GM10248 (cell line): Measurements from ENCODE around the gene PHLDA1.

ENCODE experiments used
- CTCF ChIA-PET: fragments of 300-600 bp; sonication (Branson Sonifier 250); formaldehyde crosslinking; extraction: SDS; loops from one replicate; lab custom pipeline; 2021; ENCODE audit warnings: antibody characterized with exemption; lab: Yijun Ruan, JAX
- POLR2A ChIA-PET: fragments of 350-650 bp; sonication (Branson Sonifier 250); formaldehyde crosslinking; extraction: SDS; loops from one replicate; lab custom pipeline; 2020; ENCODE audit warnings: antibody characterized with exemption; lab: Yijun Ruan, JAX
- DNase-seq: peaks from one replicate; pipeline ENCODE4 v3.0.0; 2012; ENCODE audit errors: extremely low spot score
- TF ChIP-seq, protein P1 (sequence below): IDR thresholded peaks from 2 replicates; pipeline ENCODE4 v1.5.1; 2012; ENCODE audit warnings: mild to moderate bottlenecking, low read depth; ENCODE audit errors: extremely low read depth, missing control alignments, control extremely low read depth

Gene PHLDA1

DNA sequence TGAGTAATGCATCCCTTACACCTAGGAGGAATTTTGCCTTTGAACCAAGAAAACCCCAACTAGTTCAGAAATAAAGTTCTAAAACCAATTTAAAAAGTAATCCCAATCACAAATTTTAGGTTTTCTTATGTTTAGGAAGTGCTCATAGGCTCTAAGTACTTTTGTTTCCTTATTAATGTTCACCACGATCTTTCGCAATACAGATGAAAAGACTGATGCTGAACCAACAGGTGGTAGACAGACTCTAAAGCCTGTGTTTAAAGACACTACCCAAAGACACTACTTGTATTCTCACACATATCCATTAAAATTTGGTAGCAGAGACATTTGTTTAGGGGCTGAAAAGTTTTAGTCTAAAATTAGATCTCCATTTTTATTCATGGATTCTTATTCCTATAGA, 10.6 kb upstream of the PHLDA1 start:
- ChIA-PET POLR2A (no interaction called here), CTCF (interaction anchor here (2.7 kb wide), 1 partner anchor 514 kb away, joined by 7 read pairs; no protein-coding TSS in a partner anchor)
- TF ChIP-seq, protein P1, sequence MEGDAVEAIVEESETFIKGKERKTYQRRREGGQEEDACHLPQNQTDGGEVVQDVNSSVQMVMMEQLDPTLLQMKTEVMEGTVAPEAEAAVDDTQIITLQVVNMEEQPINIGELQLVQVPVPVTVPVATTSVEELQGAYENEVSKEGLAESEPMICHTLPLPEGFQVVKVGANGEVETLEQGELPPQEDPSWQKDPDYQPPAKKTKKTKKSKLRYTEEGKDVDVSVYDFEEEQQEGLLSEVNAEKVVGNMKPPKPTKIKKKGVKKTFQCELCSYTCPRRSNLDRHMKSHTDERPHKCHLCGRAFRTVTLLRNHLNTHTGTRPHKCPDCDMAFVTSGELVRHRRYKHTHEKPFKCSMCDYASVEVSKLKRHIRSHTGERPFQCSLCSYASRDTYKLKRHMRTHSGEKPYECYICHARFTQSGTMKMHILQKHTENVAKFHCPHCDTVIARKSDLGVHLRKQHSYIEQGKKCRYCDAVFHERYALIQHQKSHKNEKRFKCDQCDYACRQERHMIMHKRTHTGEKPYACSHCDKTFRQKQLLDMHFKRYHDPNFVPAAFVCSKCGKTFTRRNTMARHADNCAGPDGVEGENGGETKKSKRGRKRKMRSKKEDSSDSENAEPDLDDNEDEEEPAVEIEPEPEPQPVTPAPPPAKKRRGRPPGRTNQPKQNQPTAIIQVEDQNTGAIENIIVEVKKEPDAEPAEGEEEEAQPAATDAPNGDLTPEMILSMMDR, result no peak
- DNase-seq, result no peak

DNA sequence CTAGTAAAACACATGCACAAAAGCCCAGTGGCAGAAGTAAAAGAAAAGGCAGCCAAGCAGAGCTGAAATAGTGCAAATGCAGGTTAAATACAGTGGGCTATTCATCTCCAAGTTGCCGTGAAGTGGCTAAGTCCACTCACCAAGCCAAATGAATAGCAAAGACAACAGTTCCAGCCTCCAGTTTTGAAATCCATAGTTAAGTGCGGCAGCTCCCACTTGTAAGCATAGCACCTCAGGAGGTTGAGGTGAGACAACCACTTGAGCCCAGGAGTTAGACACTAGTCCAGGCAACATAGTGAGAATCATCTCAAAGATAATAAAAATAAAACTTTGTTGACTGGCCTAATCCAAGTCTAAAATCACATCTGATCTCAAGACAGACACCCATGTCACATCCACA, 9.8 kb upstream of the PHLDA1 start:
- CTCF ChIA-PET, result interaction anchor here (1.2 to 2.2 kb wide), 6 partner anchors 9 to 555 kb away, joined by 3 to 9 read pairs (median 4); no protein-coding TSS in a partner anchor
- POLR2A ChIA-PET, result interaction anchor here (2.2 kb wide), 1 partner anchor 10 kb away, joined by 7 read pairs; the partner anchor contains the start of gene PHLDA1
- TF ChIP-seq, protein P1, result no peak
- DNase-seq, result no peak

DNA sequence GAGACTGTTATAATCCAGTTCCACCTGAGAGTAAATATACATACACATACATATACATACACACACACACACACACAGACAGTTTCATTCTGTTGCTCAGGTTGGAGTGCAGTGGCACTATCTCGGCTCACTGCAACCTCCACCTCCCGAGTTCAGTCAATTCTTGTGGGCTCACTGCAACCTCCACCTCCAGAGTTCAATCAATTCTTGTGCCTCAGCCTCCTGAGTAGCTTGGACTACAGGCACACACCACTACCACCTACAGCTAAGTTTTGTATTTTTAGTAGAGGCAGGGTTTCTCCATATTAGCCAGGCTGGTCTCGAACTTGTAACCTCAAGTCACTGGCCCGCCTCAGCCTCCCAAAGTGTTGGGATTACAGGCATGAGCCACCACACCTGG, 8.9 kb upstream of the PHLDA1 start:
- TF ChIP-seq, protein P1, result no peak
- POLR2A ChIA-PET, result interaction anchor here (2.2 kb wide), 1 partner anchor 9 kb away, joined by 7 read pairs; the partner anchor contains the start of gene PHLDA1
- no peak for DNase-seq
- CTCF ChIA-PET, result interaction anchor here (0.6 to 2.5 kb wide), 11 partner anchors 10 to 649 kb away, joined by 3 to 18 read pairs (median 3); partner anchors contain the start of gene GLIPR1L2

DNA sequence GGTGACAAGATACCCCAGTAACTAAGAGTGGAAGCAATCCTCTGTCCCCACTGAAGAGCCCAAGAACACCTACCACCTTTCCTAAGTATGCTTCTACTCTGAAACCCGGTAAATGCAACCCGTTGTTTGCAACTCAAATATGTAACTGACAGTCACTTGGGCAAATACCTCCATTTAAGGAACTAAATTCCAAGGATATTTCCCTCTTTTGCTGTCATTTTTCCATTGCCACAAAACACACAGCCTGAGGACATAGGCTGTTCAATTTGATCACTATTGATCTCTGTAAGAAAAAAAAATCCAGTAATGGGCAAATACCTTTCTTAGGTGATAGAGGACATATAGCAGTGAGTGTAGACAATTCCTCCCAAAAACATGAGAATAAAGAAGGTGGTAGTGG, 6.6 kb upstream of the PHLDA1 start:
- POLR2A ChIA-PET, result no interaction called here

DNA sequence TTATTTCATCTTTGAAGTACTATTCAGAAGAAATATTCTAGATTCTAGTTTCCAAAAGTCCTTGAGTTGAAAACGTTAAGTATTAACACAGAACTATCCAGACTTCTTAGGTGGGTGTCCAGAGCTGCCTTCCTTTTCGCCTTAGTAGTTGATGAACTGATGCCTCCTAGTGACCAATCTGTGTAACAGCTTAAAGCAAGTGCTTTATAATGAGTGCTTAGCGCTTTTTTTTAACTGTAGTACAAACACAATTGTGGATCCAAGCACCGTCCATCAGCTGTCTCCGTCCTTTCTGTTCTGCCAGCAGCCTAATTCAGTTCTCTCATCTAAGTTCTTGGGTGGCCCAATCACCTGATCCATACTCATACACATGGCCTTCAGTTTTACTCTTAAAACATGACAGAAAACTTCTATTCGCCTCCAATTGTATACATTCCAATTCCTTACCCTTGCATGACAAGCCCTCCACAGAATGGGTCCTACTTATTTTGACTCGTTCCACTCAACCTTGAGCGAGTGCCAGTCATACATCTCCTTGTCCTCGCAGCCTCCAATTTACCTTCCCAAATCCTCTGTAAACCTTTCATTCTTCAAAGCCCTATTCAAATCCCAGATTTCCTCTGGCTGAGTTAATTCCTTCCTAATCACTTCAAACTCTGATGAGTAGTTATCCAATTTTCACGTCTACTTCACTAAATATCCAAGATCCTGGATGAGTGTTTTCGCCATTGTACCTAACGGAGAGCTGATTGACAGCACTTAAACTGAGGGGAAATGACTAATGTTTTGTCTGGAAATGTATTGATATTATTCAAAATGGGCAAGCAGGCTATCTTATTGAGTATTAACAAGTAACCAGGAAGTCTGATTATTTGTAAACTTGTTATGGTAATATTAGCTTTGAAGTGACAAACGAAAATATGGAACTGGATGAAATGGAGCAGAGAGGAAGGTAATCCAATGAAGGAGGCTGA, 5.8 kb upstream of the PHLDA1 start:
- ChIA-PET CTCF (interaction anchor here (0.8 to 3.0 kb wide), 23 partner anchors 8 to 703 kb away, joined by 3 to 45 read pairs (median 5); partner anchors contain the start of genes GLIPR1 and GLIPR1L1), POLR2A (interaction anchor here (0.9 to 1.2 kb wide), 2 partner anchors 43 to 482 kb away, joined by 3 to 5 read pairs; no protein-coding TSS in a partner anchor)
- TF ChIP-seq, protein P1, result peak; percentile 81
- DNase-seq, result peak; percentile 47

More for the DNA sequence above, 6.6 kb upstream of the PHLDA1 start:
- DNase-seq, result no peak
- TF ChIP-seq, protein P1, result no peak
- CTCF ChIA-PET, result interaction anchor here (1.1 to 3.0 kb wide), 13 partner anchors 9 to 554 kb away, joined by 3 to 45 read pairs (median 7); no protein-coding TSS in a partner anchor

DNA sequence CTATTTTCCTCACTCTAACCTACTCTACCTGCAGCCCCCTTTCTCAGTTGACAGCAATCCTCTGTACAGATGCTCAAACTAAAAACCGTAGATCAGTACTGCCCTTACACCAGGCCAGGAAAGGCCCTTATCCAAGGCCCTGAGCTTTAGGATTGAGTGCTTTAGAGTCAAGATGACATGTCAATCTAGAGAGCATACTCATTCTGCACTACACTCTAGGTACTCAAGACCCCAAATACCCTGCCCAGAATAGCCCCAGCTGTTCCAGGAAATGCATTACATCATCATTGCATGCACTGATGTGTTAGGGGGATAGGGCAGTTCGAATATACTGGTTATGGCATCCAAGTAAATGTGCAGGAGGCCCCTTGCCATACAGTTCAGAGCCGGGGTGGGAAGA, 3.5 kb upstream of the PHLDA1 start:
- no peak for DNase-seq
- CTCF ChIA-PET, result interaction anchor here (1.2 kb wide), 4 partner anchors 506 to 644 kb away, joined by 3 to 4 read pairs (median 4); partner anchors contain the start of gene GLIPR1L2
- POLR2A ChIA-PET, result no interaction called here
- TF ChIP-seq, protein P1, result no peak
